Measurements from ENCODE around the gene COL4A3. TPM values are rescaled to one million over a fixed set of nuclear protein-coding genes. Genes with fewer than 3 reads are reported as not detected.

The COL4A3 gene
- total and polyA plus RNA-seq, 2 donors (not counting 3 experiments of a cell fraction or from before 2014, with no cell fraction given), result not detected

DNA sequence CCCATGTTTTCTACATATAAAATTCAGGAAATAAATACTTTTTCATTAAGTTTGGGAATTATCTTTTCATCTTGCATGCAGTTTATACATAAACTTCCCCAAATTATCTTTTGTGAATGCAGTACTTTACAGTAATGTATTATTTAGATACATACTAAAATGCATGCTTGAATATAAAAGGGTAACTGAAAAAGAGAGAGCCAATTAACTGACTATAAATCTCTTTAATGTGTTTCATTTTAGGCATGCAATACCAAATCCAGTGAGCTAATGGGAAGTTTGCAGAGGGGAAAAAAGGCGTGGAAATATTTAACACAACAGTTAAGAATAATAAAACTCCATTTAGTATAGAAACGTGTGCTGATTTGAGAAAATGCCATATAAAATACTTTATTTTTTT is 39.6 kb upstream of the COL4A3 start:
- H3K9me1 ChIP-seq (replicated peaks; ENCODE audit: control insufficient read depth, extremely low read depth, insufficient read depth, low read length), result no peaks in the 10 kb centered on the region
- no peaks in the 10 kb centered on the region for H3K9me3 ChIP-seq (replicated peaks; ENCODE audit: control insufficient read depth, insufficient read depth, low read length)
- CTCF ChIA-PET, result interaction anchor here (1.0 to 1.7 kb wide), 2 partner anchors 113 to 1460 kb away, joined by 3 to 13 read pairs; no protein-coding TSS in a partner anchor
- no peak for DNase-seq (ENCODE audit: low read depth, low spot score)
- intact Hi-C loops (cut with micrococcal nuclease) (loop anchor here (5.0 kb wide), 1 partner anchor 757 kb away; no protein-coding TSS in a partner anchor), dilution Hi-C loops (cut with MboI; ENCODE audit: extremely low pct_ligation_motif_present, low sequenced_read_pairs) (no loop called here)
- H3K36me3 ChIP-seq (ENCODE audit: control insufficient read depth in 2 of 2, extremely low read depth in 1 of 2, insufficient read depth in 2 of 2, low read length in 2 of 2), result no peaks in the 10 kb centered on the region
- H4K20me1 ChIP-seq (replicated peaks; ENCODE audit: control insufficient read depth, extremely low read depth, insufficient read depth, low read length), result no peaks in the 10 kb centered on the region
- BruUV-seq (replicated peaks), result no TSS peak
- no peak overlapping the region for H2AFZ ChIP-seq (ENCODE audit: low read depth, low read length)
- no peaks in the 10 kb centered on the region for H3K79me2 ChIP-seq (ENCODE audit: control insufficient read depth, insufficient read depth, low read length)
- POLR2A ChIA-PET, result no interaction called here
- TF ChIP-seq MYC (IDR thresholded peaks at IDR 0.05; ENCODE audit: low read depth, low read length) (no peak), CTCF (IDR thresholded peaks at IDR 0.05; ENCODE audit: extremely low read depth in 1 of 2, insufficient read depth in 1 of 2, low read depth in 1 of 2, low read length in 2 of 2) (no peak), JUN (IDR thresholded peaks at IDR 0.05; ENCODE audit: borderline replicate concordance, insufficient read depth, insufficient read length, low read depth) (no peak), EZH2 (IDR thresholded peaks at IDR 0.05; ENCODE audit: borderline replicate concordance, low read depth, low read length, severe bottlenecking) (no peak), POLR2A (IDR thresholded peaks at IDR 0.05; ENCODE audit: low read depth, low read length) (no peak), MAX (IDR thresholded peaks at IDR 0.05; ENCODE audit: insufficient read depth, insufficient read length) (no peak), POLR2AphosphoS5 (IDR thresholded peaks at IDR 0.05; ENCODE audit: insufficient read depth, low read depth, low read length) (no peak), GATA2 (IDR thresholded peaks at IDR 0.05; ENCODE audit: insufficient read depth, insufficient read length, low read depth, low read length) (no peak), FOS (IDR thresholded peaks at IDR 0.05; ENCODE audit: borderline replicate concordance, insufficient read depth, low read length) (no peak)
- H3K4me2 ChIP-seq (ENCODE audit: insufficient read depth, low read length), result no peak overlapping the region
- no peak overlapping the region for H3K4me3 ChIP-seq (replicated peaks in 1 of 3; ENCODE audit: insufficient read depth in 1 of 3, low read depth in 1 of 3, low read length in 3 of 3)
- H3K27me3 ChIP-seq (ENCODE audit: control insufficient read depth in 2 of 2, insufficient read depth in 2 of 2, low read length in 2 of 2), result no peaks in the 10 kb centered on the region
- FAIRE-seq, result no peak
- no peaks in the 10 kb centered on the region for H3K4me1 ChIP-seq (ENCODE audit: control insufficient read depth, extremely low read depth, insufficient read depth, low read length)
- no peak overlapping the region for H3K9ac ChIP-seq (replicated peaks; ENCODE audit: extremely low read depth, insufficient read depth, low read length)
- no peak overlapping the region for H3K27ac ChIP-seq (ENCODE audit: insufficient read depth, low read depth, low read length)
